HG03565 (cell line): ENCODE measurements around the gene KNDC1.
"Not testable (repeated sequence)": the region's sequence is repeated elsewhere in the genome, so short reads cannot be mapped to it uniquely, and the experiment has no call there.

ENCODE experiments used
- ATAC-seq: cut with Tn5 transposase; IDR thresholded peaks from one replicate; pipeline ENCODE4 v1.9.1; 2021; ENCODE audit warnings: mild to moderate bottlenecking, moderate library complexity; ENCODE audit not compliant: unreplicated experiment

KNDC1 gene

GRCh38 chr10:133141144-133141957 is 18.7 kb upstream of the KNDC1 start:
- no peak for ATAC-seq

- no peak for ATAC-seq
Observed at GRCh38 chr10:133141958-133142340, 18.1 kb upstream of the KNDC1 start.

GRCh38 chr10:133142523-133143199 is 17.4 kb upstream of the KNDC1 start:
- ATAC-seq: no peak

- no peak for ATAC-seq
Observed at GRCh38 chr10:133143200-133143533, 16.9 kb upstream of the KNDC1 start.

- no peak for ATAC-seq
Observed at GRCh38 chr10:133143546-133143945, 16.5 kb upstream of the KNDC1 start.

GRCh38 chr10:133144771-133145170 is 15.2 kb upstream of the KNDC1 start:
- no peak for ATAC-seq

GRCh38 chr10:133150226-133150625 is 9.8 kb upstream of the KNDC1 start:
- ATAC-seq: no peak

GRCh38 chr10:133150656-133151055 is 9.4 kb upstream of the KNDC1 start:
- ATAC-seq: no peak

- ATAC-seq: not testable (repeated sequence)
Observed at GRCh38 chr10:133151071-133151470, 8.9 kb upstream of the KNDC1 start.

- ATAC-seq: no peak
Observed at GRCh38 chr10:133151543-133151972, 8.5 kb upstream of the KNDC1 start.

- ATAC-seq: no peak
Observed at GRCh38 chr10:133154411-133154810, 5.6 kb upstream of the KNDC1 start.

GRCh38 chr10:133154996-133155778 is 4.8 kb upstream of the KNDC1 start:
- no peak for ATAC-seq

GRCh38 chr10:133156674-133157579 is 3.1 kb upstream of the KNDC1 start:
- ATAC-seq: no peak

- no peak for ATAC-seq
Observed at GRCh38 chr10:133157662-133158436, 2.2 kb upstream of the KNDC1 start.

- no peak for ATAC-seq
Observed at GRCh38 chr10:133158437-133158755, 1.6 kb upstream of the KNDC1 start.

- no peak for ATAC-seq
Observed at GRCh38 chr10:133158756-133159610, 1.0 kb upstream of the KNDC1 start.

GRCh38 chr10:133159611-133159949 is 439 bp upstream of the KNDC1 start:
- ATAC-seq: no peak

- ATAC-seq: no peak
Observed at GRCh38 chr10:133160826-133161471, 930 bp downstream of the KNDC1 start.
